NCI-H2196 treated with DMSO at 0.1 percent for 48 hours (cell line): ENCODE data around the gene PLEKHA8.

ENCODE experiments used
- DNase-seq: peaks from one replicate; lab custom pipeline; 2025; ENCODE audit not compliant: unreplicated experiment; lab: John Stamatoyannopoulos, UW

Gene PLEKHA8

DNA sequence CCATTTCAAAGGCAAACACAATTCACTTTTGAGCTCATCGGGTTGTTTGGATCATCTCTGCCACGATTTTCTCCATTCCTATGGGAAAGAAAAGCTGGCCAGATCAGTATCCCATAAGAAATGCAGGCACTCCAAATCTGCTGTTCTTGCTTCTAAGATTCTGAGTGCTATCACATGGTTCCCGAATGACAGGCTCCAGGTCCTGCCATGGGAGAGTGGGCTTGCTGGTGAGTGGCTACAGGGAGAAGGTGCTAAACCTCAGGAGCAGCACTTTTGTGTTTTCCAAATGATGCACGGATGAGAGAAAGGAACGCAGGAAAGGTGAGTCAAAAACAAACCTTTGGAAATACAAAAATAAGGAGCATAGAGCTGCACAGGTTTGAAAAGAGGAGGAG, 138.6 kb downstream of the PLEKHA8 start:
- DNase-seq = no peak

DNA sequence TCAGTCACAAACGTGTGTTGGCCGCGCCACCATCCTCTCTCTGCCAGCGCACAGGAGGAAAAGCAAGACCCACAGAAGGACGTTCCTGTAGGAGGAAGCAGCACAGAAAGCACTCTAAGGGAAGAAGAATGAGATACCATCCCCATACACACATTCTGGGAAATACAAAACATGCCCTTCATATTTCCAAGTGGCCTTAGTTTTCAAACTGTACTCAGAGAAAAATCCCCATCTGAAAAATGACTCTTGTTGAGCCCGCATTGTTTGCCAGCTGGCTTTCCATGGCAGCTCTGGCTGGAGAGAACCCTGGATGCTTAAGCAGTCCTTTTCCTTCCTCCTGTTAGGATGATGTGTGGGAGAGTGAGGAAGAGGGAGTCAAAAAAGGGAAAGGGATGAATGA, 139.7 kb downstream of the PLEKHA8 start:
- DNase-seq = no peak

DNA sequence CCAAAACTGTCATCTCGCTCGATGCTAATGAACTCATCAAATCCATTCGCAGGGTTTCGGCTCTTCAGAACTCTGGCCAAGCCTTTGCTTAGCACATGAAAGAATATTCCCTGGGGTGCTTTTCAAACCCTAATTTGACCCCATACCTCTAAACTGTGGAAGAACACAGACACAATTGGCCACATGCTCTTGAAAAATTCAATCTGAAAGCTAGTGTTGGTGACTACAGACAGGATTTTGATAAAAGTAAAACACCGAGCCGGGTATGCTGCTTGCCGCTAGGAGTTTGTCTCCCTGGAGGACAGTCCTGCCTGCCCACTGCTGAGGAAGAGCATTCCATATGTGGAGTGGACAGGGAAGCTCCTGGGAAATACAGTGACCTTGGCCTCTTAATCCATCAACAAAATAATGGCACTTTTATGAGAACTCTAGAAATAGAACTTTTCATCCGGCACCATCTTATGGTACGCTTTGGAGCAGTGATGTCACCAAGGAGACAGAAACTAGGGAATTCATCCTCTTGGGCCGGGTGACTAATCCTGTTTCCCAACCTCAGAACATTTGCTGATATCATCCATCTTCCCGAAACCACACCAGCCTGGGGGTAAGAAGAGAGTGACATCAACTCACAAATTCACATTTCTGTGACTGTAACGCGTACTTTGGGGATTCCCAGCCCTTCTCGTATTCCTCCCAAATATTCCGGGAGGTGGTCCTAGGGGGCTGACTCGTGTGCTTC, 140.8 kb downstream of the PLEKHA8 start:
- no peak for DNase-seq

DNA sequence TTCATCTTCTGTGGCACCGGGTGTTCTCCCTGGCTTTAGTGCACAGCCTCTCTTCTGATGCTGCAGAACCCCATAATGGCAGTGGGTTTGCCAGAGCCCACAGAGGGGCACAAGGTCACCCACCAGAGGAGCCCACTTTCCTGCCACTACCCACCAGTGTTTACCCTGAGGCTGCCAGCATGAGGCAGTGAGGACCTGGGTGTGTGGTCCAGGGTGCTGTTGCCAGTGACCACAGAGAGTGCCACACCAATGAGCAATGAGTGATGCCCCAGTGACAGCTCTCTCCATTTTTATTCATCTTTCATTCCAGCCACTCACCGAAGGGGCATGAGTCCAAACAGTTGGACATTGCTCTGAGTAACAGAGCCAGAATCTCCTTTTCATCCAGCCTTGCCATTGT, 141.4 kb downstream of the PLEKHA8 start:
- DNase-seq = no peak

DNA sequence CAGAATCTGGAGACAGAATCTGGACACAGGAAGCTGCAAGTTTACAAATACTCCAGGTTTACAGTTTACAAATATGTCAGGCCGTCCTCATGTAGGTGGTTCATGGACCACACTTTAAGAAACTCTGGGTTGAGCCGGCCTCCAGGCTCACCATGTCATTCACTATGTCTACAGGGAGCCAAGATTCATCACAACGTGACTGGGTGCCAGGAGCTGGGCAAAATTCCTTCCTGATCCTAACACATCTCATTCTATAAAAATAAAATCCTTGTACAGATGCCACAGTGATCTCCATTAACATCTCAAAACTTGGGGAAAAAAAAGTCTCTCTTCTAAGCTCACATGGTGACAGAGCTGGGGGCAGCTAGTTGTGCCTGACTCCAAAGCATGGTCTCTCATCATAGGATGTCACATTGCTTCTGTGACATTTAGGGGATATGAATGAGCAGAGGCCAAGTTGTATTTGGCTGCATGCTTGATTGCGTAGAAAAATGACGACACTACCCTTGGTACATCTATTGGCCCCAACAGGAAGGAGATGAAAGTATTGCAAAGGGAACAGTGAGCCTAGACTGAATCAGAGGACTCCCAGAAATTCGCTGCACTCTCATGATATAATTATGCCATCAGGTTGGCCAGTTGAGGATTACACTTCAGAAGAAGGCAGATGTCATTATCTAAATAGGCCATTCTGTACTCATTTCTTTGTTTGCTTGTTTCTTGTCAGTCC, 142.4 kb downstream of the PLEKHA8 start:
- no peak for DNase-seq

DNA sequence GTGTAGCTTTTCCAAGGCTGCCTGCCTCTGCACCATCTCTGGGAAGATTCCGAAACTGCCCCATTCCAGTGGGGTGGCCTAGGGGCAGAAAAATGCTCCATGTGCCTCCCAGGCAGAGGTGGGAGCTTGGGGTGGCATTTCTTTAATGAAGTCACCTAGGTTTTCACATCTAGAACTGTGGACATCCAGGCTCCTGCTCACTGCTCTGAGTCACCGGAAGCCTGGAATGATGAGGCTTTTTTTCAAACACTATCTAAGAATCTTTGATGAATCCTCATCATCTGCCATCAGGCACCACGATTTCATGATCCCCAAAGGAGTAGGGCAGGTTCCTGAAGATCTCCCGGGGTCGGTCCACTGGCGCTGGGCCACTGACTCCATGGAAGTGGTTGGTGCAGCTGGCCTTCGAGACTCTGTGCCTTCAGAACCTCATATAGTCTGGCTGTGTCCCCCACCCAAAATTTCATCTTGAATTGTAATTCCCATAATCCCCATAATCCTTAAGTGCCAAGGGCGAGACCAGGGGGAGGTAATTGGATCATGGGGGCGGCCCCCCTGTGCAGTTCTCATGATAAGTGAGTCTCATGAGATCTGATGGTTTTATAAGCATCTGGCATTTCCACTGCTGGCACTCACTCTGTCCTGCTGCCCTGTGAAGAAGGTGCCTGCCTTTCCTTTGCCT, 143.7 kb downstream of the PLEKHA8 start:
- no peak for DNase-seq

DNA sequence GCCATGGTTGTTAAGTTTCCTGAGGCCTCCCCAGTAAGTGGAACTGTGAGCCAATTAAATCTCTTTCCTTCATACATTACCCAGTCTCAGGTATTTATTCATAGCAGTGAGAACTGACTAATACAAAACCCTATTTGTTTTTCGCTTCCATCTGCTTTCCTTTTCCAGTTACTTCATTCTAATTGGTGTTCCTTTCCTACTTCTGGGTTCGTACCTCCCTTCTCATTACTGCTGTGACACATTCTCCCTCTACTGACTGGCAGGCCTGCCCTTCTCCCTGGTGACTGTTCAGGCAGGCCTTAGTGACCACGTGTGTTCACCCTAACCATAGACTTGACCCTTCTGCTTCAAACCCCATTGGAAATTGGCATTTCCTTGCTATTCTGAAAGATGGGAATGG, 144.2 kb downstream of the PLEKHA8 start:
- no peak for DNase-seq

DNA sequence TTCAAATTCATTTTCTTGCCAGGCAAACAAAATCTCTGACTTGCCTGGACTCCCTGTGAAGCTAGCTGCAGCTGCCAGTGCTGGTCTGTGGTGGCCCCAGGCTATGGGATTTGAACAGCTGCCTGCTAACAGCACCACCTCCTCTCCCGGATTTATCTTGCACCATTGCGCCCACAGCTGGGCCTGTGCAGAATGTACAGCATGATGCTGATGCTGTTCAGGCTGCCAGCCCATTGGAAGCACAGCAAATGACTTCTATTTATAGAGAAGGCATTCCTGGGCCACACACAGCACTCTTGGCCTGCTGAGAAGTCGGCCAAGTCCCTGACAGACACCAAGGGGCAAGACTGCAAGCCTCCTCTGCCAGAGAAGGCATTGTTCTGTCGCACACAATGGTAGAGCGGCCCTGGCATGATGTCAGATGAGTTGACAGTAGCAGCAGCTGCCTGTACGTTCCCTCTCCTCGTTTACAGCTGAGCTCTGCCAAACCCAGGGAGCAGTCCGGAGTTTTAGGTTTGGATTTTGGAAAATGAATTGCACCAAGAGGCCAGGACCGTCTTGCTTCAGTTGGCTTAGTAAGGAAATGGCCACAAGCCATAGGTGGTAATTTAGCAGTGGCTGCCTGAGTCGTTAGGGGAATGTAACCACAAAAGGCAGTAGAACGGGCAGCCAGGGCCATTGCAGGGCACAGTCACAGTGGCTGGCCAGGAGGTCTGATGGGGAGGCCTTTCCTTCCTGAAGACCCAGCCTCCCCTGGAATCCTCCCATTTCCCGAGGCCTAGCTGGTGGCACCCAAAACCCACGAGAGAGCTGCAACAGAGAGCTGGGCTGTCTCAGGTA, 145.1 kb downstream of the PLEKHA8 start:
- DNase-seq = peak; percentile 87

DNA sequence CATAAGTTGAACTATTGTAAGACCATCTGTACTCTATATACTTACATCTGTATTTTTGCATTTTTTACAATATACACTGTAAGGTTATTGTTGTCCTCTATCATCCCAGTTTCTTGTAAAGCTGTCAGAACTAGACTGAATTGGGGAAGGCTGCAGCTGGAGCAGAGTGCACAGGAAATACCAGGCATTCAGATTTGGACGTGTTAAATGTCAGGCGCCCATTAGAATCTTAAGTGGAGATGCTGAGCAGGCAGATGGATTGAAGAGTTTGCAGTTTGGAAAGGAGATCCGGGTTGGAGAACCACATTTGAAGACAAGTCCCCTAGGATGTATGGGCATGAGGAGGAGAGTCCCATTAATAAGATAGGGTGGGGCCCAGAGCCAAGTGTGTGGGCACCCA, 147.0 kb downstream of the PLEKHA8 start:
- DNase-seq = no peak

DNA sequence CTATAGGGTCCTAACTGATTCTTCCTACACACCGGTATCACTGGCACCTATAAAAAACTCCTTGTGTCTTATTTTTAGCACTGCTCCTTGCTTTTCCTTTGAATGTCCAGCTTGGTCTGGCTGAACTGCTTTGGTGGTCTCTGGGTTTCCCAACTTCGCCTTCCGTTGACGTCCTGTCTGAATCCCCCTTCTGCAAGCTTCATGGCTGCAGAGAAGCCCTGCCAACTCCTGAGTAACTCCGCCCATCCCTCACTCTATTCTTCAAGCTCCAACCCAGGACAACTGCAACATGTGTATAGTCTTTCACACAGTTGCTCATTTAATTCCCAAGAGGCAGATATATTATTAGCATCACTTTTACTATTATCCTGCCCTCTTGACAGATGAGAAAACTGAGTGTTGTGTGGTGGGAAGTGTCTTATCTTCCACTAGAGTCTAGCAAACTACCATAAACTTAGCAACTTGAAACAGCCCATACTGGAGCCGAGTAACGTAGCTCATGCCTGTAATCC, 147.5 kb downstream of the PLEKHA8 start:
- DNase-seq = no peak

DNA sequence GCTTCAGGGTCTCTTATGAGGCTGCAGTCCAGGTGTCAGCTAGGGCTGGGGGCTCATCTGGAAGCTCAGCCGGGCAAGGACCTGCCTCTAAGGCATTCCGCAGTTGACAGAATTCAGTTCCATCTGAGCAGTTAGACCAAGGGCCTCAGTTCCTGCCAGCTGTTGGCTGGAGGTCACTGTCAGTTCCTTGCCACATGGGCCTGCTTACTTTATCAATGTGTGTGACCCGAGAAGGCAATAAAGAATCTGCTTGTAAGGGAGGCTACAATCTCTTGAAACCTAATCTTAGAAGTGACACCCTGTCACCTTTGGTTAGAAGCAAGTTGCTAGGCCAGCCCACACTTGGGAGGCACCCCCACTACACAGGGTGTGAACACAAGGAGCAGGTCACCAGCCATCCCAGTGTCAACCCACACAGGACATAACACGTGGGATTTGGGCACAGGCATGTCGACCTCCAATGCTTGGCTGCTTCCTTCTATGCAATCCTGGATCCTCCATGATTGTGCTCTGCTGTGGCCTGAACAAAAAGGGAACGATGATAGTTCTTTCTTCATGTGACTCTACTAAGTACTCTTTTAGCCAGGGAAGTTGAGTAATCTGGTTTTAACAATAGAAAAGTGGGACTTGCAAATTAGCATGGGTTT, 148.4 kb downstream of the PLEKHA8 start:
- no peak for DNase-seq

DNA sequence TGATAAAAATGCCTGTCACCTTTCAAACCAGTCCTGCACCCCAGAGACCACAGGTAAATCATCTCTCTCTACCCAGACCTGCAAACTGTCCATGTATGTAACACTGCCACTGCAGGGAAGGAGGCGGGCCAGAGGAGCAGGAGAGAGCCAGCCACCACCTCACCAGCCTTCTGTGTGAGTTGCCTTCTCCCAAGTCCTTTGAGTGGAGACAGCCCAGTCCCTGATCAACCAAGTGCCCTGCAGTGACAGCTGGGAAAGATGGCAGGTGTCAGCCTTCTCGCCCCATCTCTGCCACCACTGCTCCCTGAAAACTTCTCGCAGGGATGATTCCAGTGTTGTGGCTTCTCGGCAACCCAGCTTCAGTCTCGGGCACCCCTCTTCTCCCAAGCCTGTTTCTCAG, 149.0 kb downstream of the PLEKHA8 start:
- no peak for DNase-seq

DNA sequence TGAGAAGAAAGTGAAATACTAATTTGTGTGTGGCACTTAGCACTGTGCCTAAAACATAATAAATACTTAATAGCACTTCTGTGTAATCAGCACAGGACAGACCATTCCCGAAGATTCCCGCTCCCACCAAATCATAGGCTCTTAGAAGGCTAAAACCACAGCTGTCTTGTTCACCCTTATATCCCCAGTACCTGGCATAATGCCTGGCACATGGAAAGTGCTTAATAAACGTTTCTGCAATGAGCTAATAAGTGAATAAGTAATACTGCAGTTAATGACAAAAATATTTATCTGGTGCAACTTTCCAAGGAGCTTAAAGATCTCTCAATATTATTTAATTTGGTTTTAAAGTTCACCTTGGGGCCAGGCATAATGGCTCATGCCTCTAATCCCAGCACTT, 149.8 kb downstream of the PLEKHA8 start:
- no peak for DNase-seq

DNA sequence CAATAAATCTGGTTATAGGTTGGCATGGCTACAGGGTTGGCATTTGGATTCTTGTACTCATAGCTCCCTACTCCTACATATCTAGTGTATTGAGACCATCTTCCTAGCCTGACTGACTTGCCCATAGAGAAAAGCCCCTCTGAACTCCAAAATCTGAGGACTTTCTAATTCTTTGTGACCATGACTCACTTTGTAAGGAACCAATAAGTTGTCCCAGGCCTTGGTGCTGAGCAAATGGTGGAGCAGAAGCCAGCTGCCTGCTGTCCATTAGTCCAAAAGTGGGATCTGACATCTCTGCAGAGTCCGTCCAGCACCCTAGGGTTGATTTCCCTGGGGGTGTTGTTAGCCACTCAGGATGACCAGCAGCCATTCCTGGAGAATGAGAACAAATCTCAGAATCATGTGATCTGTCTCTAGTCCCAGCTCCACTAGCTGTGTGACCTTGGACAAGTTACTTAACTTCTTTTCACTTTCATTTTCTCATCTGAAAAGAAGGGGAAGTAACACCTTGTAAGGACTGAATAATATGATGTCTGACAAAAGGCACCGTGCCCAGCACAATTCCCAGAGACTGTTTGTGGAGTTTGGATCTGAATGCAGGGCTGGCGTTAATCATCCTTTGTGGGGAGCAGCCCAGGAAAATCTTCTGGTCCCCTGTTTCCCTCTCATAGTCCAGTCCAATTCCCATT, 150.7 kb downstream of the PLEKHA8 start:
- DNase-seq = no peak
